ENCODE results near the gene NEDD4L.
"Not testable (repeated sequence)": the region's sequence is repeated elsewhere in the genome, so short reads cannot be mapped to it uniquely, and the experiment has no call there.

Gene NEDD4L

GRCh38 chr18:58269931-58270330 is 225.9 kb downstream of the NEDD4L start:
- no peak for DNase-seq (ENCODE audit: low spot score)

- DNase-seq (ENCODE audit: low spot score): no peak
Measured at GRCh38 chr18:58270396-58270795, 226.4 kb downstream of the NEDD4L start.

- no peak for DNase-seq (ENCODE audit: low spot score)
Measured at GRCh38 chr18:58271770-58272169, 227.7 kb downstream of the NEDD4L start.

GRCh38 chr18:58272209-58272608 is 228.2 kb downstream of the NEDD4L start:
- DNase-seq (ENCODE audit: low spot score): no peak

- DNase-seq (ENCODE audit: low spot score): no peak
Measured at GRCh38 chr18:58272779-58273435, 228.9 kb downstream of the NEDD4L start.

GRCh38 chr18:58275176-58275575 is 231.2 kb downstream of the NEDD4L start:
- no peak for DNase-seq (ENCODE audit: low spot score)

- DNase-seq (ENCODE audit: low spot score): no peak
Measured at GRCh38 chr18:58276789-58277739, 233.0 kb downstream of the NEDD4L start.

GRCh38 chr18:58279504-58280175 is 235.6 kb downstream of the NEDD4L start:
- DNase-seq (ENCODE audit: low spot score): no peak

GRCh38 chr18:58280191-58280590 is 236.2 kb downstream of the NEDD4L start:
- no peak for DNase-seq (ENCODE audit: low spot score)

- not testable (repeated sequence) for DNase-seq (ENCODE audit: low spot score)
Measured at GRCh38 chr18:58282872-58283271, 238.8 kb downstream of the NEDD4L start.

GRCh38 chr18:58284699-58285448 is 240.8 kb downstream of the NEDD4L start:
- DNase-seq (ENCODE audit: low spot score): no peak

GRCh38 chr18:58285449-58286130 is 241.6 kb downstream of the NEDD4L start:
- no peak for DNase-seq (ENCODE audit: low spot score)

- no peak for DNase-seq (ENCODE audit: low spot score)
Measured at GRCh38 chr18:58286632-58287352, 242.8 kb downstream of the NEDD4L start.

GRCh38 chr18:58287353-58288274 is 243.6 kb downstream of the NEDD4L start:
- DNase-seq (ENCODE audit: low spot score): no peak

- peak; percentile 53 for DNase-seq (ENCODE audit: low spot score)
Measured at GRCh38 chr18:58288921-58289797, 245.1 kb downstream of the NEDD4L start.

- DNase-seq (ENCODE audit: low spot score): no peak
Measured at GRCh38 chr18:58290116-58290695, 246.2 kb downstream of the NEDD4L start.

GRCh38 chr18:58291131-58291530 is 247.1 kb downstream of the NEDD4L start:
- no peak for DNase-seq (ENCODE audit: low spot score)

- no peak for DNase-seq (ENCODE audit: low spot score)
Measured at GRCh38 chr18:58292638-58293037, 248.6 kb downstream of the NEDD4L start.

Measured in activated CD4-positive, alpha-beta T cell treated with anti-CD3 and anti-CD28 coated beads, Interleukin-2, Interleukin-4, amounts not matched to agents 100 ng/mL and 50 ng/mL, durations not matched to agents 16 hours and 8 hours (primary cell).